ENCODE results near the gene SRCAP. TPM values are rescaled to one million over a fixed set of nuclear protein-coding genes. Genes with fewer than 3 reads are reported as not detected.

The SRCAP gene
- total RNA-seq, 4 donors from 2014 or later, result 17.2 to 42.6 (median 31.0) TPM

GRCh38 chr16:30744183-30744582 is 45.2 kb downstream of the SRCAP start:
- Histone ChIP-seq H3K36me3 (peaks cover 3 to 56% (median 12%) of the 10 kb centered on the region in 3 donors), H3K27ac (peak overlapping the region in 3 of 4 donors; percentile 55 to 83 (median 68)), H3K4me3 (no peak overlapping the region), H3K4me1 (peaks cover 0 to 48% (median 9%) of the 10 kb centered on the region in 4 donors), H3K9me3 (no peaks in the 10 kb centered on the region), H3K27me3 (no peaks in the 10 kb centered on the region)
- DNase-seq (ENCODE audit: low spot score in 2 of 2), result peak in 1 of 2 donors; percentile 75
- TF ChIP-seq POLR2A (IDR thresholded peaks at IDR 0.05) (no peak), EP300 (IDR thresholded peaks at IDR 0.05) (peak in 1 of 2 donors; percentile 62)
- 58 to 59% methylated on average over 2 of the region's 2 CpGs for WGBS, 2 donors

GRCh38 chr16:30745082-30745481 is 46.1 kb downstream of the SRCAP start:
- Histone ChIP-seq H3K27ac (peak overlapping the region in 1 of 4 donors; percentile 83), H3K9me3 (no peaks in the 10 kb centered on the region), H3K27me3 (no peaks in the 10 kb centered on the region), H3K36me3 (peaks cover 0 to 47% (median 8%) of the 10 kb centered on the region in 3 donors), H3K4me3 (no peak overlapping the region), H3K4me1 (peaks cover 0 to 51% (median 6%) of the 10 kb centered on the region in 4 donors)
- DNase-seq (ENCODE audit: low spot score in 2 of 2), result no peak
- TF ChIP-seq EP300 (IDR thresholded peaks at IDR 0.05), result no peak
- no peak for TF ChIP-seq POLR2A (IDR thresholded peaks at IDR 0.05)
- no peak for TF ChIP-seq CTCF (IDR thresholded peaks at IDR 0.05)
- 76 to 82% methylated on average over 2 of the region's 2 CpGs for WGBS, 2 donors

GRCh38 chr16:30746638-30747175 is 47.7 kb downstream of the SRCAP start:
- Histone ChIP-seq H3K4me1 (peaks cover 0 to 35% (median 4%) of the 10 kb centered on the region in 4 donors), H3K27me3 (no peaks in the 10 kb centered on the region), H3K27ac (peak overlapping the region in 2 of 4 donors; percentile 56 to 88), H3K36me3 (peaks cover 0 to 48% (median 13%) of the 10 kb centered on the region in 3 donors), H3K4me3 (no peak overlapping the region), H3K9me3 (no peaks in the 10 kb centered on the region)
- 87 to 91% methylated on average over 9 of the region's 9 CpGs for WGBS, 2 donors
- DNase-seq (ENCODE audit: low spot score in 2 of 2), result no peak
- TF ChIP-seq POLR2A (IDR thresholded peaks at IDR 0.05), result no peak
- no peak for TF ChIP-seq CTCF (IDR thresholded peaks at IDR 0.05)
- no peak for TF ChIP-seq EP300 (IDR thresholded peaks at IDR 0.05)

- H3K4me1 ChIP-seq, result peaks cover 0 to 30% (median 3%) of the 10 kb centered on the region in 4 donors
- peak overlapping the region; percentile 56 to 88 (median 79) for H3K27ac ChIP-seq
- no peaks in the 10 kb centered on the region for H3K27me3 ChIP-seq
- DNase-seq (ENCODE audit: low spot score in 2 of 2), result no peak
- peaks cover 0 to 48% (median 13%) of the 10 kb centered on the region in 3 donors for H3K36me3 ChIP-seq
- WGBS, 2 donors, result 47 to 49% methylated on average over 3 of the region's 3 CpGs
- no peak for TF ChIP-seq EP300 (IDR thresholded peaks at IDR 0.05)
- no peak for TF ChIP-seq POLR2A (IDR thresholded peaks at IDR 0.05)
- no peak for TF ChIP-seq CTCF (IDR thresholded peaks at IDR 0.05)
- H3K4me3 ChIP-seq, result peak overlapping the region; percentile 27 to 98 (median 76)
- H3K9me3 ChIP-seq, result no peaks in the 10 kb centered on the region
Observed at GRCh38 chr16:30747331-30747730, 48.4 kb downstream of the SRCAP start.

- Histone ChIP-seq H3K4me3 (peak within 1 kb of the TSS; percentile 74 to 98 (median 85)), H3K27me3 (no peaks in the 10 kb centered on the region), H3K9me3 (no peaks in the 10 kb centered on the region), H3K27ac (peak within 1 kb of the TSS; percentile 56 to 89 (median 87)), H3K4me1 (peaks cover 0 to 30% (median 3%) of the 10 kb centered on the region in 4 donors), H3K36me3 (peaks cover 0 to 48% (median 13%) of the 10 kb centered on the region in 3 donors)
- WGBS, 2 donors, result 3 to 4% methylated on average over 23 to 30 of the region's 60 CpGs
- peak; percentile 78 to 87 for TF ChIP-seq EP300 (IDR thresholded peaks at IDR 0.05)
- peak in 1 of 2 donors; percentile 61 for TF ChIP-seq POLR2A (IDR thresholded peaks at IDR 0.05)
- peak in 1 of 5 experiments; percentile 33 for TF ChIP-seq CTCF (IDR thresholded peaks at IDR 0.05)
- peak; percentile 96 to 99 for DNase-seq (ENCODE audit: low spot score in 2 of 2)
Observed at GRCh38 chr16:30747799-30748633, 49.0 kb downstream of the SRCAP start, which contains the start of gene PHKG2. TSS of gene PHKG2 (plus strand) at chr16:30748425. CDS start at chr16:30748821, 396 bp downstream.
